Transverse colon (tissue), 4 donors: ENCODE results near the gene FOXL3. TPM values are rescaled to one million over a fixed set of nuclear protein-coding genes. Genes with fewer than 3 reads are reported as not detected.

ENCODE experiments used
- DNase-seq: peaks from one replicate; pipeline ENCODE4 v3.0.0-alpha.2; 2019
- H3K27ac ChIP-seq, 4 donors: fragments of 200-600 bp; sonication (generic); 2 replicates each; pipeline ENCODE4 v1.5.1; 2016 to 2018; ENCODE audit warnings: inconsistent platforms in 4 of 4
- H3K27me3 ChIP-seq: fragments of 200-600 bp; sonication (generic); 2 replicates; pipeline ENCODE4 v1.5.1; 2017; ENCODE audit warnings: inconsistent platforms
- H3K36me3 ChIP-seq, 4 donors: fragments of 200-600 bp; sonication (generic); 2 replicates each; pipeline ENCODE4 v1.5.1; 2017 to 2019; ENCODE audit warnings: inconsistent platforms in 4 of 4
- H3K4me1 ChIP-seq, 4 donors: fragments of 200-600 bp; sonication (generic); 2 replicates each; pipeline ENCODE4 v1.5.1; 2017 to 2020; ENCODE audit warnings: inconsistent platforms in 4 of 4
- H3K4me3 ChIP-seq, 4 donors: fragments of 200-600 bp; sonication (generic); 1 replicate in 1 of 4; 2 replicates in 3 of 4; pipeline versions ENCODE4 v1.5.1 to v1.6.1; 2017 to 2019; ENCODE audit warnings: inconsistent platforms in 4 of 4
- H3K9me3 ChIP-seq, 2 donors: fragments of 200-600 bp; sonication (generic); 2 replicates each; pipeline ENCODE4 v1.5.1; 2017 to 2019; ENCODE audit warnings: inconsistent platforms in 2 of 2
- EP300 ChIP-seq: sonication (generic); formaldehyde crosslinking; IDR thresholded peaks from one replicate; pipeline ENCODE4 v1.6.1; 2017; ENCODE audit warnings: antibody characterized with exemption, low read depth
- POLR2A ChIP-seq: fragments of 450-650 bp; IDR thresholded peaks from one replicate; pipeline ENCODE4 v1.6.1; 2016; ENCODE audit warnings: antibody characterized with exemption, mild to moderate bottlenecking, moderate library complexity
- POLR2AphosphoS5 ChIP-seq, 3 donors: sonication (generic); formaldehyde crosslinking; IDR thresholded peaks; one replicate each; pipeline ENCODE4 v1.6.1; 2016; ENCODE audit warnings: antibody characterized with exemption in 3 of 3
- WGBS, 2 donors: methylation state at CpG; one replicate each; pipeline ENCODE4 v1.1.5; 2018; ENCODE audit warnings: low coverage in 1 of 2; 5-methylcytosine and 5-hydroxymethylcytosine counted together
- in situ Hi-C, 4 donors: fragments of 200-750 bp; cut with MboI; loops; one replicate each; pipeline versions ENCODE4 v1.15.0 to v1.15.1; 2017; ENCODE audit warnings: low sequenced_read_pairs in 3 of 4, low pct_ligation_motif_present in 1 of 4, low pct_unique_long_range_greater_than_20kb in 1 of 4
- intact Hi-C: fragments of 100-400 bp; cut with DNase I; formaldehyde crosslinking; loops from one replicate; pipeline ENCODE4 v1.15.1; 2023; ENCODE audit warnings: low total_unique reads
- total RNA-seq, 4 donors: library from RNA; depleted of rRNA; stranded (reverse); fragments of >200 nt; gene quantifications; one replicate each; pipeline ENCODE4 v1.1.0, GENCODE V29; 2016
- TF ChIP-seq, protein P1 (sequence below), 5 experiments: fragments of 200-600 bp in 3 of 5; fragments of 450-650 bp in 2 of 5; sonication (generic) in 3 of 5; IDR thresholded peaks; 1 replicate in 2 of 5; 2 replicates in 3 of 5; pipeline ENCODE4 v1.5.1; 2016 to 2017; ENCODE audit warnings: antibody characterized with exemption in 5 of 5, inconsistent platforms in 3 of 5, mild to moderate bottlenecking in 2 of 5, moderate library complexity in 1 of 5

The FOXL3 gene
- total RNA-seq, 4 donors from 2014 or later, result not detected

GRCh38 chr7:312424-312823 lies 22.5 kb downstream of the FOXL3 start:
- in situ Hi-C loops, result no loop called here
- peaks cover 0 to 10% (median 2%) of the 10 kb centered on the region in 4 donors for H3K4me1 ChIP-seq
- intact Hi-C loops, result no loop called here
- no peak overlapping the region for H3K27ac ChIP-seq
- H3K4me3 ChIP-seq, result no peak overlapping the region
- H3K36me3 ChIP-seq, result no peaks in the 10 kb centered on the region
- no peak for TF ChIP-seq POLR2A
- no peak for TF ChIP-seq POLR2AphosphoS5 (IDR thresholded peaks at IDR 0.05)
- no peak for TF ChIP-seq EP300
- TF ChIP-seq, protein P1, sequence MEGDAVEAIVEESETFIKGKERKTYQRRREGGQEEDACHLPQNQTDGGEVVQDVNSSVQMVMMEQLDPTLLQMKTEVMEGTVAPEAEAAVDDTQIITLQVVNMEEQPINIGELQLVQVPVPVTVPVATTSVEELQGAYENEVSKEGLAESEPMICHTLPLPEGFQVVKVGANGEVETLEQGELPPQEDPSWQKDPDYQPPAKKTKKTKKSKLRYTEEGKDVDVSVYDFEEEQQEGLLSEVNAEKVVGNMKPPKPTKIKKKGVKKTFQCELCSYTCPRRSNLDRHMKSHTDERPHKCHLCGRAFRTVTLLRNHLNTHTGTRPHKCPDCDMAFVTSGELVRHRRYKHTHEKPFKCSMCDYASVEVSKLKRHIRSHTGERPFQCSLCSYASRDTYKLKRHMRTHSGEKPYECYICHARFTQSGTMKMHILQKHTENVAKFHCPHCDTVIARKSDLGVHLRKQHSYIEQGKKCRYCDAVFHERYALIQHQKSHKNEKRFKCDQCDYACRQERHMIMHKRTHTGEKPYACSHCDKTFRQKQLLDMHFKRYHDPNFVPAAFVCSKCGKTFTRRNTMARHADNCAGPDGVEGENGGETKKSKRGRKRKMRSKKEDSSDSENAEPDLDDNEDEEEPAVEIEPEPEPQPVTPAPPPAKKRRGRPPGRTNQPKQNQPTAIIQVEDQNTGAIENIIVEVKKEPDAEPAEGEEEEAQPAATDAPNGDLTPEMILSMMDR (IDR thresholded peaks at IDR 0.05), result no peak
- WGBS, 2 donors, result 74 to 75% methylated on average over 5 to 6 of the region's 6 CpGs
- no peaks in the 10 kb centered on the region for H3K9me3 ChIP-seq
- no peak for DNase-seq
- H3K27me3 ChIP-seq, result peaks cover 3% of the 10 kb centered on the region

- Histone ChIP-seq H3K4me3 (no peak overlapping the region), H3K27me3 (peaks cover 3% of the 10 kb centered on the region), H3K4me1 (peaks cover 0 to 33% (median 21%) of the 10 kb centered on the region in 4 donors), H3K9me3 (no peaks in the 10 kb centered on the region), H3K36me3 (no peaks in the 10 kb centered on the region), H3K27ac (no peak overlapping the region)
- no peak for DNase-seq
- no peak for TF ChIP-seq EP300
- no peak for TF ChIP-seq POLR2AphosphoS5 (IDR thresholded peaks at IDR 0.05)
- TF ChIP-seq, protein P1 (IDR thresholded peaks at IDR 0.05), result no peak
- TF ChIP-seq POLR2A, result no peak
- WGBS, 2 donors, result 91 to 93% methylated on average over 8 of the region's 8 CpGs
- intact Hi-C loops, result no loop called here
- in situ Hi-C loops, result no loop called here
Measured at GRCh38 chr7:314853-315252, 24.9 kb downstream of the FOXL3 start.

DNA sequence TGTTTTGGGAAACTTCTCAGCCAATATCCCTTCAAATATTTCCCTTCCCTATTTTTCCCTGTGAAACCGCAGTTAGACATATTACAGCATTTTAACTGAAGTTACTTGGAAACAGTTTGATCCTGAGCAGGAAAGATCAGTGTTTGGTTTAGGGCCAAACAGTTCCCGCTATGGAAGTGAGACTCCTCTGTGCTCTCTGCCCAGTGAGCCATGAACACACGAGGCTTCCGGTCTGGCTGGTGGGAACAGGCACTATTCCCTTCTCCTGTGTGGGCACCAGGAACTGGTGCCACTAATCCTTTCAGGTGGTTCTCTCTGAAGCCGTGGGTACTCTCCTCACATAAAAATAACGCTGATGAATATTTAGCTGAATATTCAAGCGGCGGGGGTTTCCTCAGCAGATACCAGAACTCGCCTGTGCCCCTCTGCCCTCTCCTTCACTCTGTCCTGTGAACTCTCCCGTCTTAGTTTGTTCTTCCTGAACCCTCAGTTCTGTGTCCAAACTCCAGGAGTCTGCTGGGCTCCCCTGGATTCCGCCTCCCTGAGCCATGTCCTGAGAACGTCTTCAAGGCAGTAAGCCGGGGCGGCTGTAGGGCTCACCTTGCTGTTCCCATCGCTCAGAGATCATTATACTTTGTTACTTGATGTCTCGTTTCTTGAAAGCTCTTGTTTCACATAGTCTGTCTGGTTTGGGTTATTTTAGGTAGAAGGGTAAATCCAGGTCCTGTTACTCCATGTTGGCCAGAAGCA lies 25.7 kb downstream of the FOXL3 start:
- Histone ChIP-seq H3K36me3 (no peaks in the 10 kb centered on the region), H3K4me1 (peaks cover 0 to 41% (median 24%) of the 10 kb centered on the region in 4 donors), H3K27ac (no peak overlapping the region), H3K9me3 (no peaks in the 10 kb centered on the region), H3K4me3 (no peak overlapping the region), H3K27me3 (peaks cover 3% of the 10 kb centered on the region)
- intact Hi-C loops, result no loop called here
- no peak for DNase-seq
- 82 to 85% methylated on average over 7 to 16 of the region's 16 CpGs for WGBS, 2 donors
- TF ChIP-seq POLR2A (no peak), POLR2AphosphoS5 (IDR thresholded peaks at IDR 0.05) (no peak)
- in situ Hi-C loops, result no loop called here

- no peaks in the 10 kb centered on the region for H3K36me3 ChIP-seq
- WGBS, 2 donors, result 83 to 91% methylated on average over 1 to 27 of the region's 27 CpGs
- in situ Hi-C loops, result no loop called here
- H3K27ac ChIP-seq, result peak overlapping the region; percentile 83 to 89 (median 88)
- peaks cover 10 to 58% (median 39%) of the 10 kb centered on the region in 4 donors for H3K4me1 ChIP-seq
- intact Hi-C loops, result no loop called here
- no peak overlapping the region for H3K4me3 ChIP-seq
- TF ChIP-seq EP300 (no peak), POLR2A (no peak), POLR2AphosphoS5 (IDR thresholded peaks at IDR 0.05) (no peak)
- TF ChIP-seq, protein P1 (IDR thresholded peaks at IDR 0.05), result no peak
- DNase-seq, result no peak
- peaks cover 3% of the 10 kb centered on the region for H3K27me3 ChIP-seq
- no peaks in the 10 kb centered on the region for H3K9me3 ChIP-seq
Measured at GRCh38 chr7:317643-318405, 27.9 kb downstream of the FOXL3 start.
